ENCODE data around the gene ALG5. TPM values are rescaled to one million over a fixed set of nuclear protein-coding genes. Genes with fewer than 3 reads are reported as not detected.

ALG5 gene
- 42.1 and 45.4 TPM in 2 replicates for total RNA-seq

GRCh38 chr13:36999054-36999714 lies at the start of gene ALG5:
ALG5 (minus strand) TSS chr13:36999340; CDS start chr13:36999300, 40 bp downstream.
- peak; percentile 43 for DNase-seq (ENCODE audit: low read depth, low spot score)

- no peak for DNase-seq (ENCODE audit: low read depth, low spot score)
Measured at GRCh38 chr13:37047846-37048245, 48.7 kb upstream of the ALG5 start.

GRCh38 chr13:37047032-37047431 lies 47.9 kb upstream of the ALG5 start:
- DNase-seq (ENCODE audit: low read depth, low spot score) = no peak

- DNase-seq (ENCODE audit: low read depth, low spot score) = no peak
Measured at GRCh38 chr13:37046062-37046461, 46.9 kb upstream of the ALG5 start.

- no peak for DNase-seq (ENCODE audit: low read depth, low spot score)
Measured at GRCh38 chr13:37040789-37041188, 41.6 kb upstream of the ALG5 start.

GRCh38 chr13:37039896-37040295 lies 40.8 kb upstream of the ALG5 start:
- DNase-seq (ENCODE audit: low read depth, low spot score) = no peak

- no peak for DNase-seq (ENCODE audit: low read depth, low spot score)
Measured at GRCh38 chr13:37037241-37037640, 38.1 kb upstream of the ALG5 start.

GRCh38 chr13:37029617-37030016 lies 30.5 kb upstream of the ALG5 start:
- DNase-seq (ENCODE audit: low read depth, low spot score) = no peak

GRCh38 chr13:37027639-37028038 lies 28.5 kb upstream of the ALG5 start:
- no peak for DNase-seq (ENCODE audit: low read depth, low spot score)

- DNase-seq (ENCODE audit: low read depth, low spot score) = no peak
Measured at GRCh38 chr13:37026771-37027170, 27.6 kb upstream of the ALG5 start.

GRCh38 chr13:37023871-37024270 lies 24.7 kb upstream of the ALG5 start:
- no peak for DNase-seq (ENCODE audit: low read depth, low spot score)

GRCh38 chr13:37014609-37015008 lies 15.5 kb upstream of the ALG5 start:
- no peak for DNase-seq (ENCODE audit: low read depth, low spot score)

GRCh38 chr13:37011788-37012187 lies 12.6 kb upstream of the ALG5 start:
- no peak for DNase-seq (ENCODE audit: low read depth, low spot score)

GRCh38 chr13:37011002-37011401 lies 11.9 kb upstream of the ALG5 start:
- DNase-seq (ENCODE audit: low read depth, low spot score) = no peak

GRCh38 chr13:37010424-37010823 lies 11.3 kb upstream of the ALG5 start:
- DNase-seq (ENCODE audit: low read depth, low spot score) = no peak

GRCh38 chr13:37009692-37010091 lies 10.6 kb upstream of the ALG5 start:
- no peak for DNase-seq (ENCODE audit: low read depth, low spot score)

GRCh38 chr13:37001921-37002250 lies 2.7 kb upstream of the ALG5 start:
- no peak for DNase-seq (ENCODE audit: low read depth, low spot score)

GRCh38 chr13:36998624-36999041 lies 507 bp downstream of the ALG5 start:
- no peak for DNase-seq (ENCODE audit: low read depth, low spot score)

- no peak for DNase-seq (ENCODE audit: low read depth, low spot score)
Measured at GRCh38 chr13:36997716-36998427, 1.3 kb downstream of the ALG5 start.

GRCh38 chr13:36992362-36992761 lies 6.8 kb downstream of the ALG5 start:
- no peak for DNase-seq (ENCODE audit: low read depth, low spot score)

GRCh38 chr13:36986462-36987240 lies 12.5 kb downstream of the ALG5 start:
- DNase-seq (ENCODE audit: low read depth, low spot score) = no peak

GRCh38 chr13:36981156-36981743 lies 17.9 kb downstream of the ALG5 start:
- no peak for DNase-seq (ENCODE audit: low read depth, low spot score)

Measured in pulmonary artery endothelial cell (primary cell).